NCI-H524 (cell line): ENCODE results near the gene LYL1.
"Not testable (repeated sequence)": the region's sequence is repeated elsewhere in the genome, so short reads cannot be mapped to it uniquely, and the experiment has no call there.

Source experiments
- DNase-seq, 2 experiments: peaks; one replicate each; lab custom pipeline; 2025; lab: John Stamatoyannopoulos, UW

LYL1 gene

DNA sequence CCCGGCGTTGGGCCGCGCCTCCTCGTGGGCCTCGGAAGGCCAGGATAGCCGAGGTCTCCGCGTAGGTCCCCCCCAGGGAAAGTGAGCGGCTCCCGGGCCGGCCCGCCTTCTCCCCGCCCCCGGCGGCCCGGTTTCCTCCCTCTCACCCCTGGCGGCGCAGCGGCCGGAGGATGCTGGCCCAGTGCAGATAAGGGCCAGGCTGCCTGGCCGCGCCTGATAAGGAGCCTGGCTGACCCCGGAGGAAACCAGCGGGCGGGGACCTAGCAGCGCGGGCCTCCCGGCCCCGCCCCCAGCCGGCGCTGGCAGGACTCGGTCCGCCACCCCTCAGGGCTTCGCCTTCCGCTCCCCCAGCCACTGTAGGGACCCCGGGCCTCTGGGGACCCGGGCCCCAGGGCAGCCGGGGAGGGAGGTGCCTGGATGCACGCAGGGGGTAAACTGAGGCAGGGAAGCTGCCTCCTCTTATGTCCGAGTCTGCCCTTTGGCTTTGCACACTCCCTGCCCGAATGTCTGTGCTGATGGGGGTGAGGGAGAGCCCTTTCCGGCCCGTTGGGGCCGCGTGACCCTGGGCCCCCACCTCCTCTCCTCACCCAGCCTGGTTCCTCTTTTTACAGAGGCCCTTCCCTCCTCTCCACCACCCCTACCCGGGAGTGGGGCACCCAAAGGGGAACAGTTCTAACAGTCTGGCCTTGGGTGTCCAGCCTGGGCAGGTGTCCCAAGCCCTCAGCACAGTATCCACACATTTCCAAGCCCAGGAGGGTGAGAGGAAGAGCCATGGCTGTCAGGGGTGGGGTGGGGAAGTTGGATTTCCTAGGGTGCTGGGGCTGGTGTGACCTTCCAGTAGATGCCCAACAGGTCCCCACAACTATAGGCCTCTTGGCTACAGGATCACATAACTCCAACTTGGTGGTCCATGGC lies at the start of gene LYL1:
TSS of gene LYL1 (minus strand) at position 193 of the 915 bp plus-strand sequence. CDS start 1,687 bp downstream, outside the sequence.
- DNase-seq, result no peak

GRCh38 chr19:13151605-13152355 lies 49.1 kb upstream of the LYL1 start:
- DNase-seq, result peak; percentile 98

DNA sequence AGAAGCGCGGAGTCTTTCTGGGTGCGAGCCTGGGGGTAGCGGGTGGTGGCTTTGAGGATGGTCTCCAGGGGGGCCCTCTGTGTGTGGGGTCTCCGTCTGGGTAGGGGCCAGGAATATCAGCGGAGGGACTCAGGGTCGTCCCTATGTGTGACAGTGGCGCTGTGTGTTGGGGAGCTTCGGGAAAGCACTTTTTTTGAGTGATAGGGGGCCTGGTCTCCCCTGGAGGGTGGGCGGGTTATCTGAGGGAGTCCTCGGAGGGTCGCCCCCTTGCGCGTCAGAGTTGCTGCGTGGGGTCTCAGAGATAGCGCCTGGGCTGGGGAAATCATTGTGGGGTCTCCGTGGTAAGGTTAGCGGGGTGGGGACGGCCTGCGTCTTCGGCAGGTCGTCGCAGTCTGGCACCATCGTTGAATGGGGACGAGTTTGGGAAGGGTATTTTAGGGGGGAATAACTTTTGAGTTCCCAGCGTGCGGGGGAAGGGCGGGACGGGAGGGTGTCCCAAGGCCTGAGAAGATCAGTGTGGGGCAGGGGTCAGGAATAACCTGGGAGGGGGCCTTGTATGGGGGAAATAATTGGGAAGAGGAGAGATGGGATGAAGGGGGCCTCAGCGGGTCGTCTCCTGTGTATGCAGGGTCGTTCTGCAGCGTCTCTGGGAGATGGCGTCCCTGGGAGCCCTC lies 48.4 kb upstream of the LYL1 start:
- DNase-seq, result peak in 1 of 2 experiments; percentile 46

- DNase-seq, result peak; percentile 92 to 94
Observed at GRCh38 chr19:13150187-13150930, 47.7 kb upstream of the LYL1 start, which contains the start of the genes IER2 and STX10. Gene IER2 (plus strand): TSS chr19:13150411. CDS start chr19:13153187, 2,776 bp downstream. Gene STX10 (minus strand): TSS chr19:13150375. CDS start chr19:13150173, 202 bp downstream.

DNA sequence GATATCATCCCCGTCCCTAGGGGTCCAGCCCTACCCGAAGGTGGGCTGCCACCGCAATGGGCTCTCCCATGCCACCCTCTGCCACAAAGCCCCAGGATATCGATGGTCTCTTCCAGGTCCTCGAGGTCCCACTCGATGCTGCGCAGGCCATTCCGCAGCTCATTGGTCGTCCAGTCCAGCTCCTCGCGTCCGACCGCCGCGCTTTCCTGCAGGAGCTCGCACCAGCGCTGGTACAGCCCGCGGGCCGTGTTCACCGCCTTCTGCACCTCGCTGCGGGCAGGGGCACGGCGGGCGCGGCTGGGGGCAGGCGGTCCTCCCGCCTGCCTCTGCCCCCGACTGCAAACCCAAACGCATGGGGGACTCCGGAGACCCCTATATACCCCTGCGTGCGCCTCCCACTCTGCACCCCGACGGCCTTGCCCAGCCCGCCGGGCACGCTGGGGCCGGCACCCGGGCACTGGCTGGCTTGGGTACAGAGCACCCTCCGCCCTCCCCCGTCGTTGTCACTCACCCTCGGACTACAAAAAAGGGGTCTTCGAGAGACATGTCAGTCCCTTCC lies 47.0 kb upstream of the LYL1 start:
- DNase-seq, result peak in 1 of 2 experiments; percentile 60

DNA sequence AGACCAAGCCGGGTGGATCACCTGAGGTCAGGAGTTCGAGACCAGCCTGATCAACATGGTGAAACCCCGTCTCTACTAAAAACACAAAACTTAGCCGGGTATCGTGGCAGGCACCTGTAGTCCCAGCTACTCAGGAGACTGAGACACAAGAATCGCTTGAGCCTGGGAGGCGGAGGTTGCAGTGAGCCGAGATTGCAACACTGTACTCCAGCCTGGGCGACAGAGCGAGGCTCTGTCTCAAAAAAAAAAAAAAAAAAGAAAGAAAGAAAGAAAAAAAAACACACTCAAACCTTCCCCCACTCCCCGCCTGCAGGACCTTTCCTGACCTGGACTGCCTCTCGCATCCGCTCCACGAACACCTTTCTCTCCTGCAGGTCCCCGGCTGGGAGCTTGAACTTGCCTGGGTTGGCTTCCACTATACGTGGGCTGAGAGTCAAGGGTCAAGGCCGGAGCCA lies 46.5 kb upstream of the LYL1 start:
- DNase-seq, result not testable (repeated sequence)

DNA sequence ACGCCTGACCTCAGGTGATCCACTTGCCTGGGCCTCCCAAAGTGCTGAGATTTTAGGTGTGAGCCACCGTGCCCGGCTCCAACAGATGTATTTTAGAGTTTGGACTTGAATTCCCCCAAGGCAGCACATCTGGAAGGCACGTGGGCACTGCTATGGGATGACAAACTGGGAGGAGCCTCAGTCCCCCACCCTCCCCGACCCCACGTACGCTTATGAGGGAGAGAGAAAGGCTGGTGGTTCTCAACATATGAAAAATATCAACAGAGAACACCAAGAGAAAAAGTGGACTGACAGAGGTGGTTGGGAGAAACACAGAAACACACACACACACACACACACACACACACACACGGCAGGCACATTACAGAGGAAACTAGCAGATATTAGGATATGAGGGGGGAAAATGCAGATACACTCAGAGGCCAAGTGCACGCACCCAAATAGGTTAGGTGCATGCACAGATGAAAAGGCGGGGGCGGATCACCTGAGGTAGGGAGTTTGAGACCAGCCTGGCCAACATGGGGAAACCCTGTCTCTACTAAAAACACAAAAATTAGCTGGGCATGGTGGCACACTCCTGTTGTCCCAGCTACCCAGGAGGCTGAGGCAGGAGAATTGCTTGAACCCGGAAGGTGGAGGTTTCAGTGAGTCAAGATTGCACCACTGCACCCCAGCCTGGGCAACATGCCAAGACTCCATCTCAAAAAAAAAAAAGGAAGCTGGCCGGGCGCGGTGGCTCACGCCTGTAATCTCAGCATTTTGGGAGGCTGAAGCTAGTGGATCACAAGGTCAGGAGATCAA lies 44.3 kb upstream of the LYL1 start:
- no peak for DNase-seq

DNA sequence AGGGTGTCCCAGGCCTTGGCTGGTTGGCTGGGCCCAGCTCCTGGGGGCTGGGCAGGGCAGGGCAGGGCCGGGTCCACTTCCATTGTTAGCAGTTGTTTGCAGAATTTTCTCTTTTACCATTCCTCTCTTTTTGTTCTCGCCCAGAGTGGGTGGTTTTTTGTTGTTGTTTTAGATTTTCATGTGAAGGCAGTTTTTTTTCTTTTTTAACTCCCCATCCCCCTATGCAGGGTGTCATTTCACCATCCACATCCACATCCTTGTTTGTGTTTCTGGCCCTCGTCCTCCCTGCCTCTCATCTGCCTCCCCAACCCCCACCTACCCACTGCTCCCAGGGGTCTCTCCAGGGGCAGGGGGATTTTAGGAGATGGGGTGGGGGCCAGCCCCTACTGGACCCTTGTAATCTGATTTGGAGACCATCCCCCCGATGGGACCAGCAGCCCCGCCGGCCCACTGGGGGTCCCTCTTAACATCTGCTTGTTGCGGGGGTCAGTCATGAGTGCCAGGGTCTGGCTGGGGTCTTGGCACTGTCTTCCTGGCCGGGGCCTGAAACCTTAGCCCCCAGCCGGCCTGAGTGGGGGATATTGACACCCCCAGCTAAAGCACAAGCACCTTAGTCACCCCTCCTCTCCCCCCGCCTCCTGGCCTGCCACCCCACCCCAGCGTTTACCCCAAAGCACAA lies 37.1 kb upstream of the LYL1 start:
- no peak for DNase-seq

GRCh38 chr19:13138916-13139198 lies 36.2 kb upstream of the LYL1 start:
- DNase-seq, result no peak

- no peak for DNase-seq
Observed at GRCh38 chr19:13138171-13138915, 35.7 kb upstream of the LYL1 start.

DNA sequence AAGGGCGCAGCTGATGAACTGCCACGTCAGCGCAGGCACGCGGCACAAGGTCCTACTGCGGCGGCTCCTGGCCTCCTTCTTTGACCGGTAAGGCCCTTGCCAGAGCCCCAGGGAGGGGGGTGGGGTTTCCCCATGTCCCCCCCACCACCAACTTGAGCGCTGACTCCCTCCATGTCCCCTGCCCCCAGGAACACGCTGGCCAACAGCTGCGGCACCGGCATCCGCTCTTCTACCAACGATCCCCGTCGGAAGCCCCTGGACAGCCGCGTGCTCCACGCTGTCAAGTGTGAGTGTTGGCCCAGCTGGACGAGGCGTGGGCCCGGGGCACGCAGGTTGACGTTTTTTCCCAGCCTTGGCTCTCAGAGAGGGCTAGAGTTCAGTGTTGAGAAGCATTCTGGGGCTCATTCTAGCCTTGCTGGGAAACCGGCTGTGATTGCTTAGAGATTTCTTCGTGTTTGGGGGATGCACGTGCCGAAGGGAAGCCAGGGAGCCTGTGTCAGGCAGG lies 34.7 kb upstream of the LYL1 start:
- no peak for DNase-seq

DNA sequence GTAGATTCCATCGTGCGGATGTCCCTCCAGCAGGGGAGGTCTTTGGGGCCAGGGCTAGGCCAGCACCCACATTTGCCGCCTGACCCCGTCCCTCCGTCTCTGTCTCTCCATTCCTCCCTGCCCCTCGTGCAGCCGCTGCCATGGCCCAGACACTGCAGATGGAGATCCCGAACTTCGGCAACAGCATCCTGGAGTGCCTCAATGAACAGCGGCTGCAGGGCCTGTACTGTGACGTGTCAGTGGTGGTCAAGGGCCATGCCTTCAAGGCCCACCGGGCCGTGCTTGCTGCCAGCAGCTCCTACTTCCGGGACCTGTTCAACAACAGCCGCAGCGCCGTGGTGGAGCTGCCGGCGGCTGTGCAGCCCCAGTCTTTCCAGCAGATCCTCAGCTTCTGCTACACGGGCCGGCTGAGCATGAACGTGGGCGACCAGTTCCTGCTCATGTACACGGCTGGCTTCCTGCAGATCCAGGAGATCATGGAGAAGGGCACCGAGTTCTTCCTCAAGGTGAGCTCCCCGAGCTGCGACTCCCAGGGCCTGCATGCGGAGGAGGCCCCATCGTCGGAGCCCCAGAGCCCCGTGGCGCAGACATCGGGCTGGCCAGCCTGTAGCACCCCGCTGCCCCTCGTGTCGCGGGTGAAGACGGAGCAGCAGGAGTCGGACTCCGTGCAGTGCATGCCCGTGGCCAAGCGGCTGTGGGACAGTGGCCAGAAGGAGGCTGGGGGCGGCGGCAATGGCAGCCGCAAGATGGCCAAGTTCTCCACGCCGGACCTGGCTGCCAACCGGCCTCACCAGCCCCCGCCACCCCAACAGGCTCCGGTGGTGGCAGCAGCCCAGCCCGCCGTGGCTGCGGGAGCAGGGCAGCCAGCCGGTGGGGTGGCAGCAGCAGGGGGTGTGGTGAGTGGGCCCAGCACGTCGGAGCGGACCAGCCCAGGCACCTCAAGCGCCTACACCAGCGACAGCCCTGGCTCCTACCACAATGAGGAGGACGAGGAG lies 32.7 kb upstream of the LYL1 start:
- DNase-seq, result no peak

DNA sequence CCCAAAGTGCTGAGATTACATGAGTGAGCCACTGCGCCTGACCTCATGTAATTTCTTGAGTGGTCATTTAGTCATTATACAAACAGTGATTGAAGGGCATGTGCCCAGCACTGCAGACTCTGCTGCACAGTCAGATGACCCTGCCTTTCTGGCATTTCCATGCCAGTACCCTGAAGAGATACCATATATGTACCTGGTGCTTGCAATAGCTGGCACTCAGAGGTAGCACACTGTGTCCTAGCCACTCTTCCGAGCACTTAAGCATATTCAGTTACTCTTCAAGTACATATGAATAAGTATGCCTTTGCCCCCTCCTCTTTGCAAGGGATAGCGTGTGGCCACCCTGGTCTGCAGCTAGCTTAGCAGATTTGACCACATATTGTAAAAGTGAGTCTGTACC lies 32.0 kb upstream of the LYL1 start:
- DNase-seq, result no peak

- no peak for DNase-seq
Observed at GRCh38 chr19:13133241-13133870, 30.7 kb upstream of the LYL1 start.

DNA sequence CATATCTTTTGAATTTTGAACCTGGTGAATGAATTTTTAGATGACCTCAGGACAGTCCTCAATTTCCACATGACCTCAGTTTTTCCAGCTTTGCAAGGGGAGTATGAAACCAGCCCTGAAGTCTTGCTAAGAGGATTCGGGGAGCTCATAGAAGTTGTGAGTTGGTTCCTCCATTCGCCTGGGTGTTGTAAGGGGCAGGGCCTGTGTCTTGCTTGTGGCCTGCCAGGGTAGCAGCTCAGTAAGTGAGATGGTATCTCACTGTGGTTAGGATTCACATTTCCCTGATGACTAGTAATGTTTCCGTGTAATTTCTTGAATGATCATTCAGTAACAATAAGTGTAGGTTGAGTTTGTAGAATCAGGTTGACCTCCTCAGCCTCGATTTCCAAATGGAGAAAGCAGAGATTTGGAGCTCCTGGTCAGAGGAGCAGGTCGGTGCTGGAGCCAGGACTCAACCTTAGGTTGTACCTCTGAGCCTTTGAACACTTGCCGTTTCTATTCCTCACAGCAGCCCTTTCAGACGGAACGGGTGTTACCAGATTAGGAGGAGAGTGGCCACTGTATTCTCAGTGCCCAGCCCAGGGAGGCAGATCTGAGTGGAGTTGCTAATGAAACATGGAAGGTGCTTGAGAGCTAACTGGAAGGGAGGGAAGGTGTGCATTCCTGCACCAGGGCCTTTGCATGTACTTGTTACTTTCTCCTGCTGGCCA lies 30.0 kb upstream of the LYL1 start:
- no peak for DNase-seq

- no peak for DNase-seq
Observed at GRCh38 chr19:13130886-13131490, 28.3 kb upstream of the LYL1 start.
